ENCODE measurements around the gene RPS19.

The RPS19 gene

DNA sequence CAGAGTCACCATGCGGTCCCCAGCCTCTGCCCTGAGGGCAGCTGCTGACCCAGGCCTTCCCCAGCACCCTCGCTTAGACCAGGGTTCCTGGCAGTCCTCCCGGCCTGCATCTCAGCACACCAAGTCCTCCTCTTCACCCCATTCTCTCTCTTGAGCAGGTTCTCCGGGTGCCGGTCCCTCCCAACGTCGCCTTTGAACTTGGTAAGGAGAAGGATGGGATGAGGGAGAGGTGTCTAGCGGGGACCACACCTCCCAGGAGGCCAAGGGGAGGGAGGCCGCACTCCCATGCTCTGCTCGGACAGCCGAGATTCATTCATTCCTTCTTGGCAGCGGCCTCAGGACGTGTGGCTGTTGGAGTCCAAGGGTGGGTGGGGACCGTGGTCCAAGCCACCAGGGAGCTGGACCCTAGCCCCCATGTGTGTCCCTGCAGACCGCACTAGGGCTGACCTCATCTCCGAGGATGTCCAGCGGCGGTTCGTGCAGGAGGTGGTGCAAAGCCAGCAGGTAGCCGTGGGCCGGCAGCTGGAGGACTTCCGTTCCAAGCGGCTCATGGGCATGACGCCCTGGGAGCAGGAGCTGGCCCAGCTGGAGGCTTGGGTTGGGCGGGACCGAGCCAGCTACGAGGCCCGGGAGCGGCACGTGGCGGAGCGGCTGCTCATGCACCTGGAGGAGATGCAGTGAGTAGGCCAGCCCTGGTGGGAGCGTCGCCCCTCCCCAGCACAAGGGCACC lies 32.3 kb downstream of the RPS19 start:
- in situ Hi-C loops (cut with HindIII; ENCODE audit: low pct_ligation_motif_present, low pct_unique_long_range_greater_than_20kb, low sequenced_read_pairs) = no loop called here
- DNase-seq = no peak

DNA sequence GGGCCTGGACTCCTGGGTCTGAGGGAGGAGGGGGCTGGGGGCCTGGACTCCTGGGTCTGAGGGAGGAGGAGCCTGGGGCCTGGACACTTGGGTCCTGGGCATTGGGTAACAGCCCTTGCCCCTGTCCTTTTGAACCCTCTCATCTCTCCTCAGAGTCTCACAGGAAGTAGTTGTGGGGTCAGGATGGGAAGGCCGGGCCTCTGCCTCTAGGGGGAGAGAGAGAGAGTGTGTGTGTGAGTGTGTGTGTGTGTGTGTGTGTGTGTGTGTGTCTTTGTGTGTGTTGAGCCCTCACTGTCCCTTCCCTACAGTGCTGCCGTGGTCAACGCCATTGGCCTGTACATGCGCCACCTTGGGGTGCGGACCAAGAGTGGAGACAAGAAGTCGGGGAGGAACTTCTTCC lies 33.8 kb downstream of the RPS19 start:
- in situ Hi-C loops (cut with HindIII; ENCODE audit: low pct_ligation_motif_present, low pct_unique_long_range_greater_than_20kb, low sequenced_read_pairs) = no loop called here
- DNase-seq = no peak

DNA sequence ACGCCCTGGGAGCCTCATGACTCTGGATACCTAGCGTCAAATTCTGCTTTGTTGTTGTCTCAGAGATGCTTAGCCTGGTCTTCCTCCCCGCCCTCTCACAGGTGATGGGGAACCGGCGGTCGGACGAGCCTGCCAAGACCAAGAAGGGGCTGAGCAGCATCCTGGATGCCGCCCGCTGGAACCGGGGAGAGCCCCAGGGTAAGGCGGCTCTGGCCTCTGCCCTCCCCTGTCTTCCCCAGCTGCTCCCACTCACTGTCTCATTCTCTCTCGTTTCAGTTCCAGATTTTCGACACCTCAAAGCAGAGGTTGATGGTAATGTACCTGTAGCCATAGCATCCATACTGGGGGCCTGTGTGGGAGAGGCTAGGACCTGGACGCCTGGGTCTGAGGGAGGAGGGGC lies 34.3 kb downstream of the RPS19 start:
- in situ Hi-C loops (cut with HindIII; ENCODE audit: low pct_ligation_motif_present, low pct_unique_long_range_greater_than_20kb, low sequenced_read_pairs) = no loop called here
- DNase-seq = no peak

DNA sequence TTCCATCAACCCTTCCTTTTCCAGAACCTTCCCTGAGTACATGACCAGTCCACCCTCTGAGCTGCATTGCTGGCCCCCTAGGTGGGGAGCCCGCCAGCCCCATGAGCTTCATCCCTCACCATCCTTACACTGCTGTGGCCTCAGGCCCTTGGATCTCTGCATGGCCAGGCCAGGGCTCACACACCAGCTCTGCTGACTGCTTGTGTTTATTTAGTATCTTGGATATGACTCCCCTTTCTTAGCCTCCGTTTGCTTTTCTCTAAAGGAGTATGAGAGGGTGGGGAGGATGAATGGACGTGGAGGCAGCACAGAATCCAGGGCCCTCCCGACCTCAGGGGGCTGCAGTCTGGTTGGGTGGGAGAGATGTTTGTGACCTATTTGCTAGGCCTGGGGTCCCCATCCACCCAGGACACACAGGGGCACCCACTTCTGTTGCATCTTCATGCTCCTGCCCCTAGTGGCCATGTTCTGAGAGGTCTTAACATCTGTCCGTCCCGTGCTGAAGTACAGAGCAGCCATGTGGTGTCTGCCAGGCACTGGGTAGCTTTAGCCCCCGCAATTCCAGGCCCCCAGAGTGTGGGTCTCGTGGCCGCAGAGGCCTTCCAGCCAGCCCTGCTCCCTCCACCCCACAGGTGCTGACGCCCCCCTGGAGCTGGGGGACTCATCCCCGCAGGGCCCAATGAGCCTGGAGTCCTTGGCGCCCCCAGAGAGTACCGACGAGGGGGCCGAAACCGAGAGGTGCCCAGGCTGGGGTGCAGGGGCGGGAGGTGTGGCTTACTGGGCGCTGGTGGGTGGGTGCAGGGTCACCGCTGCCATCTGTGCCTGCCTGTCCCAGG lies 35.9 kb downstream of the RPS19 start:
- no peak for DNase-seq
- in situ Hi-C loops (cut with HindIII; ENCODE audit: low pct_ligation_motif_present, low pct_unique_long_range_greater_than_20kb, low sequenced_read_pairs) = no loop called here

DNA sequence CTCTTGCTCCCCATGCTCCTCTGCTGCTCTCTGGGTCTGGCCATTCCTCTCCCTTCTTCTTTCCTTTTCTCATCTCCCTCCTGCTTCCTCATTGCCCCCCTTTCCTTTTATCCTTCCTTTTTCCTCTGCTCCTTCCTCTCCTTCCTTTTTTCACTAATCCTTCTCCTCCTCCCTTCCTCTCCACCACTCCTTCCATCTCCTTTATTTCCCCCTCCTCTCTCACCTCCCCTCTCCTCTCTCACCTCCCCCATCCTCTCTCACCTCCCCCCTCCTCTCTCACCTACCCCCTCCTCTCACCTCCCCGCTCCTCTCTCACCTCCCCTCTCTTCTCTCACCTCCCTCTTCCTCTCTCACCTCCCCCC lies 36.5 kb downstream of the RPS19 start:
- in situ Hi-C loops (cut with HindIII; ENCODE audit: low pct_ligation_motif_present, low pct_unique_long_range_greater_than_20kb, low sequenced_read_pairs) = no loop called here
- no peak for DNase-seq

DNA sequence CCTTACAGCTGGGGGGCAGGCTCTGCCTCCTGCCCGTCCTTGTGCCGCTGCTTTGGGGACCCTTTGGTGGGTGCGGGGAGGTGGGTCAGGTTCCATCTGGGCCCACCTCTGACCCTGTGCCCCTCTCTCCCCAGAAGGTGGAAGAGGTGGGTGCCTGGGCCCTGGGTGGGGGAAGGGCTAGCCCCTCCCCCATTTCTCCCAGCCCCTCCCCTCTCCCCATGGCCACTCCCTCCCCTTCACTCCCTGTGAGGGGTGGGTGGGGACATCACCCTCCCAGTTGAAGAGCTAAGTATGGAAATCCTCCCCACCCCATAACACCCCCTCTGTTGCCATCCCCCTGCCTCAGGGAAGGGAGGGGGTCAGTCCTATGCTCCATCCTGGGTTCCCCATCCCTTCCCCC lies 37.1 kb downstream of the RPS19 start:
- DNase-seq = no peak
- in situ Hi-C loops (cut with HindIII; ENCODE audit: low pct_ligation_motif_present, low pct_unique_long_range_greater_than_20kb, low sequenced_read_pairs) = no loop called here

DNA sequence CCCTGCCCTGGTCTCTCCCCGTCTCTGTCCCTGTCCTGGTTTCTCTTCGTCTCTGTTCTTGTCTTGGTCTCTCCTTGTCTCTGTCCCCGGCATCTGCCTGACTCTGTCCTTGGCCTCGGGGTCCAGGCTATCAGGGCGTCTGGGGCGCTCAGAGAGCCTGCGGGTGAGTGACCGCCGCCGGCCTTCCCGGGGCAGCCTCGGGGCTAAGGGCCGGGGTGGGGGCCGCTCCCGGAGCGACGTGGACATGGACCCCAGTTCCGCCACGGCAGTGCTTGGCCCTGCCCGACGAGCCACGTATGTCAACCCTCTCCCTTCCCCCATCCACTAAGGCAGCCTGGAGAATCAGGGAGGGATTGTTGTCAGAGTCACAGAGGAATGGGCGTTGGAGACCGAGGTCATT lies 37.8 kb downstream of the RPS19 start:
- in situ Hi-C loops (cut with HindIII; ENCODE audit: low pct_ligation_motif_present, low pct_unique_long_range_greater_than_20kb, low sequenced_read_pairs) = no loop called here
- no peak for DNase-seq

DNA sequence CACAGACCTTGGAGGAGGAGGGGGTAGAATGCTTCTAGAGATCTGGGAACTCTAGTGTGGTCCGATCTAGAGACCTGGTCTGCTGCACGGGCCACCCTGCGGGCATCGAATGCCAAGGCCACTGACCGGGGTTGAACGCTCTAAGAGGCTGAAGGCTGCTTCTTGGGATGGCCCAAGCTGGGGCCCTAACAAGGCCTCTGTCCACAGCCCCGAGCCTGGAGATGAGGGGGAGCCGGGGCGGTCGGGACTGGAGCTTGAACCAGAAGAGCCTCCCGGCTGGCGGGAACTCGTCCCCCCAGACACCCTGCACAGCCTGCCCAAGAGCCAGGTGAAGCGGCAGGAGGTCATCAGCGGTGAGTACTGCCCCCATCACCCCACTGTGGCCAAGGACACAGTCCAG lies 38.2 kb downstream of the RPS19 start:
- in situ Hi-C loops (cut with HindIII; ENCODE audit: low pct_ligation_motif_present, low pct_unique_long_range_greater_than_20kb, low sequenced_read_pairs) = no loop called here
- no peak for DNase-seq

DNA sequence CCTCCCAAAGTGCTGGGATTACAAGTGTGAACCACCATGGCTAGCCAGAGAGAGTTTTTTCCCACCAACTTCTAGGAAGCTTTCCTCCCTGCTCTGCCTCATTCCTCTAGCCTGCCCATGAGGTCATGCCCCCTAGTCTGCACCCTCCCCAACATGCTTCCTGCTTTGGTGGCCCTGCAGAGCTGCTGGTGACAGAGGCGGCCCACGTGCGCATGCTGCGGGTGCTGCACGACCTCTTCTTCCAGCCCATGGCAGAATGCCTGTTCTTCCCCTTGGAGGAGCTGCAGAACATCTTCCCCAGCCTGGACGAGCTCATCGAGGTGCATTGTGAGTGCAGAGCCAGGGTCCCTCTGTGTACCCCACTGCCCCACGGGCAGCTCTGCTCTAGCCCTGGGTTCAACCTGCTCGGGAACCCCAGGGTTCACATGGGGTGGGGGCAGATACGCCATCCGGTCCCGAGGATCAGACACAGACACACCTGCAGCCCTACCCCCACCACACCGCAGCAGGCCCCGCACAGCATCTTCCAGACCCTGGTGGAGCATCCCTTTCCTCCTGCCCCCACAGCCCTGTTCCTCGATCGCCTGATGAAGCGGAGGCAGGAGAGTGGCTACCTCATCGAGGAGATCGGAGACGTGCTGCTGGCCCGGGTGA lies 41.8 kb downstream of the RPS19 start:
- in situ Hi-C loops (cut with HindIII; ENCODE audit: low pct_ligation_motif_present, low pct_unique_long_range_greater_than_20kb, low sequenced_read_pairs) = no loop called here
- DNase-seq = no peak

DNA sequence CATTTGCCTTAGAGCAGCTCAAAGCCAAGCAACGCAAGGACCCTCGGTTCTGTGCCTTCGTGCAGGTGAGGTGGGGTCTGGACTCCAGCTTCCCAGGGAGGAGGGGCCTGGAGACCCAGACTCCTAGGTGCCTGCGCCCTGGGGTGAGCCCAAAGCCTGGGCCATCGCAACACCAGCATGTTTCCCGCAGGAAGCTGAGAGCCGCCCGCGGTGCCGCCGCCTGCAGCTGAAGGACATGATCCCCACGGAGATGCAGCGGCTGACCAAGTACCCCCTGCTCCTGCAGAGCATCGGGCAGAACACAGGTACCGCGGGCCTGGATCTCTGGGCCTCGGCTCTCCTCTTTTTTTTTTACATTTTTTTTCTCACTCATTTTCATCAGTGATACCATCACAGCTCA lies 42.5 kb downstream of the RPS19 start:
- in situ Hi-C loops (cut with HindIII; ENCODE audit: low pct_ligation_motif_present, low pct_unique_long_range_greater_than_20kb, low sequenced_read_pairs) = no loop called here
- no peak for DNase-seq

DNA sequence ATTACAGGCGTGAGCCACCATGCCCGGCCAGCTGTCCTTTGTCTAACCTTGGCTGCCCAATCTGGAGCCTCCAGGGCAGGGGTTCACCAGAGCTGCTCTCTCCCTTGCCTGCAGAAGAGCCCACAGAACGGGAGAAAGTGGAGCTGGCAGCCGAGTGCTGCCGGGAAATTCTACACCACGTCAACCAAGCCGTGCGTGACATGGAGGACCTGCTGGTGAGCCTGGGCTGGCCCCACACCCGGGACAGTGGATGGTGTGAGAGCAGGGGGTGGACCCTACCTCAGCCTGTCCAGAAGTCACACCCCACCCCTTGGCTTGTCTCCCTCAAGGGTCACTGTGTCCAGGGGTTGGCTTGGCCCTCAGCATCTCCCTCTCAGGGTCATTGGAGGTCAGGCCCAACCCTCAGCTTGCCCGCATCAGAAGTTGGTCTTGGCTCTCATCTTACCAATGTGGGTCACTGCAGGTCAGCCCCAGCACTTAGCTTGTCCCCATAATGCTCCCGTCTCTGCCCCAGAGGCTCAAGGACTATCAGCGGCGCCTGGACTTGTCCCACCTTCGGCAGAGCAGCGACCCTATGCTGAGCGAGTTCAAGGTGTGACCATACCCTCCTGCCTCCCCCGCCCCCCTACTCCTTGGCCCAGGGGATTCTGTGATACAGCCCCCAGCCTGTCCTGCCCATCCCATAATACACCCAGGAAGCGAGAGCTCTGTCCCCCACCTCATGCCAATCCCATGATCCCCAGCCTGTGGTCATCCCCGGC lies 43.3 kb downstream of the RPS19 start:
- in situ Hi-C loops (cut with HindIII; ENCODE audit: low pct_ligation_motif_present, low pct_unique_long_range_greater_than_20kb, low sequenced_read_pairs) = no loop called here
- DNase-seq = no peak

DNA sequence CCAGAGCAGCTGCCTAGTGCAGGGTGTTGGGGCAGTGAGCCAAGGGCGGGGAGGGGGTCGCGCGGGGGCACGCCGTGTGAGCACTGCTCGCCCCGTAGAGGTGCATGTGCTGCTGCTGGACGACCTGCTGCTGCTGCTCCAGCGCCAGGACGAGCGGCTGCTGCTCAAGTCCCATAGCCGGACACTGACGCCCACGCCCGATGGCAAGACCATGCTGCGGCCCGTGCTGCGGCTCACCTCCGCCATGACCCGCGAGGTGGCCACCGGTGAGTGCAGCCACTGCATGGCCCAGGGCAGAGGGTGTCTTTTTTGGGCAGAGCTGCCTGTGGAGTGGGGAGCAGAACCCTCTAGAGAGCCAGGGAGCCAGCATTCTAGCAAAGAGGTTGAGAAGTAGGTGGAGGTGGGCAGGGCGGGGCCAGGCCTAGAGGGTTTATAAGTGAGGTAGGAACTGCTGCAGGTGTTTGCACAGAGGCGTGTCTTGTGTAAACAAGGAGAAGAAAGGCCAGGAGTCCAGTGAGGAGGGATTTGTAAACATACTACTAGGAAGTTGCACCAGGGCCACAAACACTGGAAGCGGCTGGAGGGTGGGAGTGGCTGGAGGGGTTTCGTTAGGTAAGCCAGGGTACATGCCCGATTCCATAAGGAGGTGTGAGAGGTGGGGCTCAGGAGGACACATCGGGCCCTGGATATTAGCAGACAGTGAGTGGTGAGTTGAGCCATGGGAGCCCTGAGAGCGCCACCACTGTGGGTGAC lies 44.2 kb downstream of the RPS19 start:
- in situ Hi-C loops (cut with HindIII; ENCODE audit: low pct_ligation_motif_present, low pct_unique_long_range_greater_than_20kb, low sequenced_read_pairs) = no loop called here
- DNase-seq = no peak

DNA sequence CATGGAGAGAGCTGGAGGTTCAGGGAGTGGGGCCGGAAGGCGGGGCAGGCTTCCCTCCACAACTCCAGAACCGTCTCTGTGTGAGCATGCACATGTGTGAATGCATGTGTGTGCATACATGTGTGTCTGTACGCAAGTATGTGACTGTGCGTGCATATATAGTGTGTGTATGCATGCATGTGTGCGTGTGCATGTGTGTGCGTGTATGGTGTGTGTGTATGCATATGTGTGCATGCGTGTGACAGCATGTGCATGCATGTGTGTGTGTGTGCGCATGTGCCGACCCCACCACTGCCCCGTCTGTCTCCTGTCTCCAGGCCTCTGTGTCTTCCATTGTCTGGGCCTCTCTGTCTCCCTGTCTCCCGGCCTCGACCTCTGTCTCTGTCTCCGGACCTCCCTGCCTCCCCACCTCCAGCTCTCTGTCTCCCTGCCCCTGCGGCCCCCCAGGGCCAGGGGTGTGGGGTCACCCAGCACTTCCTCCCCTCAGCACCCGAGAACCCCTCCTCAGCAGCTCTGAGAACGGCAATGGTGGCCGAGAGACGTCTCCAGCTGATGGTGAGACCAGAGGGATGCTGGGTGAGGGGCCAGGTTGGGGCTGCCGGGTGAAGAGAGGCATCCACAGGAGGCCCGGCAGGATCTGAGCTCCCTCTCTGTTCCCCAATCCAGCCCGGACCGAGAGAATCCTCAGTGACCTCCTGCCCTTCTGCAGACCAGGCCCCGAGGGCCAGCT lies 45.4 kb downstream of the RPS19 start:
- no peak for DNase-seq
- in situ Hi-C loops (cut with HindIII; ENCODE audit: low pct_ligation_motif_present, low pct_unique_long_range_greater_than_20kb, low sequenced_read_pairs) = no loop called here

DNA sequence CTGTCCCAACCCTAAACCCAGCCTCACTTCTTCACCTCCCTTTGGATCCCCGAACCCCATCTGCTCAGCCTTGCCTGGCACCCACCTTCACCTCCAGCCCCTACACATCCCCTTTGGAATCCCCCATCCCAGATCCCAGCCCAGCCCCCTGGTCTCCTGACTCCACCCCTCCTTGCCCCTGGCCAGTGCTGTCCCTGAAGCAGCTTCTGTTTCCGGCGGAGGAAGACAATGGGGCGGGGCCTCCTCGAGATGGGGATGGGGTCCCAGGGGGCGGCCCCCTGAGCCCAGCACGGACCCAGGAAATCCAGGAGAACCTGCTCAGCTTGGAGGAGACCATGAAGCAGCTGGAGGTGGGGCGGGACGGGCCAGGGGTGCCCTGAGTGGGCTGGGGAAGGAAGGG lies 46.2 kb downstream of the RPS19 start:
- in situ Hi-C loops (cut with HindIII; ENCODE audit: low pct_ligation_motif_present, low pct_unique_long_range_greater_than_20kb, low sequenced_read_pairs) = no loop called here
- no peak for DNase-seq

DNA sequence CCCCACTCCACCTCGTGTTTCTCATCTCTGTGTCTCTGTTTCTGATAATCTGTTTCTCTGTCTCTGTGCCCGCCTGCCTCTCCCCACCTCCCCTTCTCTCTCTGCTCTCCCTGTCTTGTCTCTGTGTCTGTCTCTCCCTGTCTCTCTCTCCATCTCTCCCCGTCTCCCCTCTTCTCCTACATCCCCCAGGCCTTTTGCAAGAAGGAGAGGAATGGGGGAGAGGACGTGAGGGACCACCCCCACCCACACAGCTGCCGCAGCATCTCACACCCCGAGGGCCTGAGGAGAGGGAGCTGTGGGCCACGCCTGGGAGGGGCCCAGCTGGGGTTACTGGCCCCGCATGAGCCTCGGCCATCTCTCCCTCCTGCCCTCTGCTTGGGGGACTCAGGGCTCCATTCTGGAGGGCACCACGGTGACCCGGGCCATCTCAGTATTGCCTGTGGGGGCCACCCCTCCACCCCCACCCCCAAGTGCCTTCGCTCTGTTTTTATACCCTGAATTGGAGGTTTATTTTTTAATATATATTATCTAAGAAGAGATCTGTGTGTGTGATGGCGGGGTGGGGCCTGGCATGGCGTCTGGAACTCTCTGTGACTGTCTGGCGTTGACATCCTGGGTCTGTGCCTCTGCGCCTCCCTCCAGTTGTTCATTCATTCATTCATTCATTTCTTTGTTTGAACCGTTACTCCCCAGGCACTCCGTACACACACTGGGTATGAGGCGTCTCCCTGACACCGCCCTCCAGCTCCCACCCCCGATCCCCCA lies 47.0 kb downstream of the RPS19 start:
- in situ Hi-C loops (cut with HindIII; ENCODE audit: low pct_ligation_motif_present, low pct_unique_long_range_greater_than_20kb, low sequenced_read_pairs) = no loop called here
- no peak for DNase-seq

DNA sequence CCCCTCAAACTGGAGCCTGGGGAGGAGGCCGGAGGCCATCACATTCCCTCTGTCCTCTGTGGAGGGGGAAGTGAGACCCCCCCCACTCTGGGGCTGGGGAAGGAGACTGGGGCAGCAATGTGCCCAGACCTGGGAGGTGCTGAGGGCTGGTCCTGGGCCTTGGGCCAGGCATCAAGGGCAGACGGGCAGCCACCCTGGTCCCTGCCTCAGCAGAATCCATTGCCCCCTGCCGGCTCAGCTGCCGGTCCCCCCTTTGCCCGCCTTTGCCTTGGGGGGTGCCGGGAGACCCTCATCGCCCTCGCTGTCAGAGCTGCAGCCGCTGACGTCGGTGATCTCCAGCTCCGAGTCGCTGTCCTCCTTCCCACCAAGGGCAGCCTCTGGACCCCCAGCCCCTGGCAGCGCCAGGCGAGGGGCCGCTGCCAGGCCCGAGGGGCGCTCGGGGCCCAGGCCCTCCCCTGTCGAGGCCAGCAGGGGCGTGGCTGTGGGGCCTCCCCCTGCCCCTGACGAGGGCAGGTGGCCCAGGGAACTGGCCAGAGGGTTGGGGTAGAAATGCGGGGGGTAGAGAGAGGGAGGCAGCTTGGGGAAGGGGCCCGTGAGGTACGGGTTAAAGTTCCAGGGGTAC lies 48.0 kb downstream of the RPS19 start:
- in situ Hi-C loops (cut with HindIII; ENCODE audit: low pct_ligation_motif_present, low pct_unique_long_range_greater_than_20kb, low sequenced_read_pairs) = no loop called here
- no peak for DNase-seq
